ENCODE data around the gene ELK1. TPM values are rescaled to one million over a fixed set of nuclear protein-coding genes. Genes with fewer than 3 reads are reported as not detected.

Gene ELK1
- total RNA-seq, 5 donors from 2014 or later (not counting 1 experiment from before 2014, with no cell fraction given) = 28.5 to 40.0 (median 36.0) TPM

- Mint-ChIP-seq H3K36me3 (peaks cover 22% of the 10 kb centered on the region), H3K27me3 (peaks cover 0 to 15% of the 10 kb centered on the region in 2 donors), H3K4me1 (peaks cover 50 to 64% (median 59%) of the 10 kb centered on the region in 3 donors), H3K27ac (peak overlapping the region; percentile 79 to 82), H3K4me3 (peak overlapping the region; percentile 85 to 90 (median 85)), H3K9me3 (no peaks in the 10 kb centered on the region)
- H3K9me3 ChIP-seq = no peaks in the 10 kb centered on the region
- DNase-seq (no peak), ATAC-seq (replicated peaks in 1 of 4) (no peak)
- H3K27me3 ChIP-seq (replicated peaks in 1 of 2; ENCODE audit: control insufficient read depth in 2 of 2, extremely low read depth in 1 of 2, insufficient read depth in 2 of 2, low read length in 1 of 2) = no peaks in the 10 kb centered on the region
- no peak overlapping the region for H3K4me3 ChIP-seq (ENCODE audit: control insufficient read depth in 1 of 2, extremely low read depth in 1 of 2, low read length in 1 of 2)
- peaks cover 0 to 16% of the 10 kb centered on the region in 2 donors for H3K36me3 ChIP-seq (ENCODE audit: control insufficient read depth in 2 of 2, extremely low read depth in 1 of 2, insufficient read depth in 1 of 2, low read length in 1 of 2)
- POLR2A ChIA-PET = no interaction called here
- CTCF ChIA-PET = no interaction called here
- WGBS (ENCODE audit: insufficient coverage) = no CpG with 5 or more reads among the region's 2 CpGs
- peaks cover 4 to 30% of the 10 kb centered on the region in 2 experiments for H3K4me1 ChIP-seq (ENCODE audit: control insufficient read depth in 1 of 2, extremely low read depth in 1 of 2, insufficient read depth in 2 of 2, low read length in 2 of 2)
- H3K27ac ChIP-seq (ENCODE audit: low read length) = no peak overlapping the region
Observed at GRCh38 chrX:47648376-47648775, 2.0 kb downstream of the ELK1 start.

GRCh38 chrX:47646636-47647035 is 3.7 kb downstream of the ELK1 start:
- H3K4me1 ChIP-seq (ENCODE audit: control insufficient read depth in 1 of 2, extremely low read depth in 1 of 2, insufficient read depth in 2 of 2, low read length in 2 of 2) = peaks cover 4 to 29% of the 10 kb centered on the region in 2 experiments
- no peak overlapping the region for H3K4me3 Mint-ChIP-seq
- H3K4me3 ChIP-seq (ENCODE audit: control insufficient read depth in 1 of 2, extremely low read depth in 1 of 2, low read length in 1 of 2) = no peak overlapping the region
- H3K27ac ChIP-seq (ENCODE audit: low read length) = no peak overlapping the region
- H3K36me3 ChIP-seq (ENCODE audit: control insufficient read depth in 2 of 2, extremely low read depth in 1 of 2, insufficient read depth in 1 of 2, low read length in 1 of 2) = peaks cover 0 to 13% of the 10 kb centered on the region in 2 donors
- no peaks in the 10 kb centered on the region for H3K9me3 Mint-ChIP-seq
- no peaks in the 10 kb centered on the region for H3K9me3 ChIP-seq
- H3K27ac Mint-ChIP-seq = peak overlapping the region in 1 of 2 donors; percentile 80
- H3K36me3 Mint-ChIP-seq = peaks cover 9% of the 10 kb centered on the region
- H3K4me1 Mint-ChIP-seq = peaks cover 50 to 66% (median 59%) of the 10 kb centered on the region in 3 donors
- H3K27me3 ChIP-seq (replicated peaks in 1 of 2; ENCODE audit: control insufficient read depth in 2 of 2, extremely low read depth in 1 of 2, insufficient read depth in 2 of 2, low read length in 1 of 2) = no peaks in the 10 kb centered on the region
- POLR2A ChIA-PET = no interaction called here
- DNase-seq (no peak), ATAC-seq (replicated peaks in 1 of 4) (no peak)
- 100% methylated on average over 1 of the region's 6 CpGs for WGBS (ENCODE audit: insufficient coverage)
- H3K27me3 Mint-ChIP-seq = peaks cover 0 to 8% of the 10 kb centered on the region in 2 donors
- CTCF ChIA-PET = no interaction called here

DNA sequence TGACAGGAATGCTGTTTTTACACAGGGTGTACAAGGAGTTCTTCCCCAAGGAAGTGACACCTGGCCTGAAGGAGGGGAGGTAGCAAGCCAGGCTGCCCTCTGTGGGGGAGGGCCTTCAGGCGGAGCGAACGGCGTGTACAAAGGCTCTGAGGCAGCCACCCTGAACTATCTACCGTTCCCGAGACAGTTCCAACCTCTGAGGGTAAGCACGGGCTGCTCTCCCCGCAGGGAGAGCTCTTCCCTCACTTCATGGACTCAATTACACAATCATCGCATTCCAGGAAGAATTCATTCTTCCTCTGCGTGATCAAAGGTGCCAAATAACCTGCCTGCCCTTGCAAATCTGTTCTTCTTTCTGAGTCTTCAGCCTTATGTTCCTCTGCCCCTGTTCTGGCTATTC is 4.8 kb downstream of the ELK1 start:
- Histone ChIP-seq H3K4me3 (ENCODE audit: control insufficient read depth in 1 of 2, extremely low read depth in 1 of 2, low read length in 1 of 2) (no peak overlapping the region), H3K27ac (ENCODE audit: low read length) (no peak overlapping the region), H3K4me1 (ENCODE audit: control insufficient read depth in 1 of 2, extremely low read depth in 1 of 2, insufficient read depth in 2 of 2, low read length in 2 of 2) (peaks cover 4 to 22% of the 10 kb centered on the region in 2 experiments), H3K27me3 (replicated peaks in 1 of 2; ENCODE audit: control insufficient read depth in 2 of 2, extremely low read depth in 1 of 2, insufficient read depth in 2 of 2, low read length in 1 of 2) (no peaks in the 10 kb centered on the region), H3K36me3 (ENCODE audit: control insufficient read depth in 2 of 2, extremely low read depth in 1 of 2, insufficient read depth in 1 of 2, low read length in 1 of 2) (peaks cover 0 to 20% of the 10 kb centered on the region in 2 donors), H3K9me3 (no peaks in the 10 kb centered on the region)
- H3K27ac Mint-ChIP-seq = no peak overlapping the region
- DNase-seq (no peak), ATAC-seq (replicated peaks in 1 of 4) (no peak)
- no peak overlapping the region for H3K4me3 Mint-ChIP-seq
- H3K4me1 Mint-ChIP-seq = peaks cover 41 to 59% (median 48%) of the 10 kb centered on the region in 3 donors
- WGBS (ENCODE audit: insufficient coverage) = 89% methylated on average over 2 of the region's 10 CpGs
- peaks cover 16% of the 10 kb centered on the region for H3K36me3 Mint-ChIP-seq
- H3K27me3 Mint-ChIP-seq = peaks cover 0 to 8% of the 10 kb centered on the region in 2 donors
- CTCF ChIA-PET = no interaction called here
- POLR2A ChIA-PET = no interaction called here
- H3K9me3 Mint-ChIP-seq = no peaks in the 10 kb centered on the region

- H3K4me1 ChIP-seq (ENCODE audit: control insufficient read depth in 1 of 2, extremely low read depth in 1 of 2, insufficient read depth in 2 of 2, low read length in 2 of 2) = peaks cover 4 to 20% of the 10 kb centered on the region in 2 experiments
- ATAC-seq (replicated peaks in 1 of 4) (peak in 1 of 4 experiments; percentile 28), DNase-seq (peak in 1 of 35 experiments; percentile 28)
- Mint-ChIP-seq H3K9me3 (no peaks in the 10 kb centered on the region), H3K27ac (peak overlapping the region in 1 of 2 donors; percentile 74), H3K4me3 (no peak overlapping the region), H3K36me3 (peaks cover 25% of the 10 kb centered on the region), H3K4me1 (peaks cover 41 to 60% (median 47%) of the 10 kb centered on the region in 3 donors), H3K27me3 (peaks cover 0 to 8% of the 10 kb centered on the region in 2 donors)
- no peaks in the 10 kb centered on the region for H3K27me3 ChIP-seq (replicated peaks in 1 of 2; ENCODE audit: control insufficient read depth in 2 of 2, extremely low read depth in 1 of 2, insufficient read depth in 2 of 2, low read length in 1 of 2)
- 95% methylated on average over 4 of the region's 12 CpGs for WGBS (ENCODE audit: insufficient coverage)
- ChIA-PET CTCF (interaction anchor here in 1 of 2 donors (1.1 kb wide), 1 partner anchor 80 kb away, joined by 5 read pairs; no protein-coding TSS in a partner anchor), POLR2A (no interaction called here)
- peaks cover 0 to 27% of the 10 kb centered on the region in 2 donors for H3K36me3 ChIP-seq (ENCODE audit: control insufficient read depth in 2 of 2, extremely low read depth in 1 of 2, insufficient read depth in 1 of 2, low read length in 1 of 2)
- no peak overlapping the region for H3K27ac ChIP-seq (ENCODE audit: low read length)
- H3K4me3 ChIP-seq (ENCODE audit: control insufficient read depth in 1 of 2, extremely low read depth in 1 of 2, low read length in 1 of 2) = no peak overlapping the region
- H3K9me3 ChIP-seq = no peaks in the 10 kb centered on the region
Observed at GRCh38 chrX:47644557-47645091, 5.7 kb downstream of the ELK1 start.

GRCh38 chrX:47643926-47644325 is 6.4 kb downstream of the ELK1 start:
- H3K27ac ChIP-seq (ENCODE audit: low read length) = no peak overlapping the region
- Mint-ChIP-seq H3K4me1 (peaks cover 35 to 54% (median 40%) of the 10 kb centered on the region in 3 donors), H3K9me3 (no peaks in the 10 kb centered on the region), H3K27me3 (peaks cover 0 to 8% of the 10 kb centered on the region in 2 donors), H3K4me3 (no peak overlapping the region), H3K27ac (peak overlapping the region in 1 of 2 donors; percentile 74), H3K36me3 (peaks cover 28% of the 10 kb centered on the region)
- peaks cover 0 to 14% of the 10 kb centered on the region in 2 experiments for H3K4me1 ChIP-seq (ENCODE audit: control insufficient read depth in 1 of 2, extremely low read depth in 1 of 2, insufficient read depth in 2 of 2, low read length in 2 of 2)
- ATAC-seq (replicated peaks in 1 of 4) (peak in 1 of 4 experiments; percentile 43), DNase-seq (peak in 1 of 35 experiments; percentile 36)
- H3K27me3 ChIP-seq (replicated peaks in 1 of 2; ENCODE audit: control insufficient read depth in 2 of 2, extremely low read depth in 1 of 2, insufficient read depth in 2 of 2, low read length in 1 of 2) = no peaks in the 10 kb centered on the region
- POLR2A ChIA-PET = interaction anchor here in 1 of 2 donors (0.6 kb wide), 1 partner anchor 202 kb away, joined by 4 read pairs; no protein-coding TSS in a partner anchor
- no peaks in the 10 kb centered on the region for H3K9me3 ChIP-seq
- 60% methylated on average over 1 of the region's 2 CpGs for WGBS (ENCODE audit: insufficient coverage)
- H3K36me3 ChIP-seq (ENCODE audit: control insufficient read depth in 2 of 2, extremely low read depth in 1 of 2, insufficient read depth in 1 of 2, low read length in 1 of 2) = peaks cover 0 to 32% of the 10 kb centered on the region in 2 donors
- H3K4me3 ChIP-seq (ENCODE audit: control insufficient read depth in 1 of 2, extremely low read depth in 1 of 2, low read length in 1 of 2) = no peak overlapping the region
- CTCF ChIA-PET = interaction anchor here (0.6 to 1.1 kb wide), 3 partner anchors 79 to 160 kb away, joined by 3 to 5 read pairs (median 4); no protein-coding TSS in a partner anchor

DNA sequence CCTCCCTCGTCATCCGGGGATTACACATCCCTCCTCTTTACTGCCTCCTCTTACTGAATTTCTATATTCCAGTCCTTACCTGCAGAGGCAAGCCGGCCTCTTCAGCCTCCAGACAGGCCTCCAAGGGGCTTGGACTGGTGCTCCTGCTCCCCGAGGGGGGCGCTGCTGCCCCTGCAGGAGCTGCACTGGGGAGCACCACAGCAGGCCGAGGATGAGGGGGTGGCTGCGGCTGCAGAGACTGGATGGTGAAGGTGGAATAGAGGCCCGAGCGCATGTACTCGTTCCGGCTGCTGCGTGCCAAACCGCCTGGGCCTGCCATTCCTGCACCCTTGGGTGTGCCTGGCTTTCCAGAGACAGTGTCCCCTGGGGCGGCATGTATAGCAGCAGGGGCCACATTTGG is 11.5 kb downstream of the ELK1 start:
- Histone ChIP-seq H3K36me3 (ENCODE audit: control insufficient read depth in 2 of 2, extremely low read depth in 1 of 2, insufficient read depth in 1 of 2, low read length in 1 of 2) (peaks cover 0 to 52% of the 10 kb centered on the region in 2 donors), H3K27me3 (replicated peaks in 1 of 2; ENCODE audit: control insufficient read depth in 2 of 2, extremely low read depth in 1 of 2, insufficient read depth in 2 of 2, low read length in 1 of 2) (no peaks in the 10 kb centered on the region), H3K4me1 (ENCODE audit: control insufficient read depth in 1 of 2, extremely low read depth in 1 of 2, insufficient read depth in 2 of 2, low read length in 2 of 2) (peaks cover 0 to 20% of the 10 kb centered on the region in 2 experiments), H3K9me3 (no peaks in the 10 kb centered on the region), H3K4me3 (ENCODE audit: control insufficient read depth in 1 of 2, extremely low read depth in 1 of 2, low read length in 1 of 2) (no peak overlapping the region), H3K27ac (ENCODE audit: low read length) (no peak overlapping the region)
- Mint-ChIP-seq H3K27me3 (no peaks in the 10 kb centered on the region), H3K36me3 (peaks cover 29% of the 10 kb centered on the region), H3K9me3 (no peaks in the 10 kb centered on the region), H3K4me1 (peaks cover 9 to 27% (median 15%) of the 10 kb centered on the region in 3 donors), H3K4me3 (peak overlapping the region in 1 of 3 donors; percentile 62), H3K27ac (peak overlapping the region; percentile 36 to 71)
- POLR2A ChIA-PET = interaction anchor here in 1 of 2 donors (0.5 kb wide), 1 partner anchor 11 kb away, joined by 6 read pairs; no protein-coding TSS in a partner anchor
- DNase-seq = no peak
- WGBS (ENCODE audit: insufficient coverage) = 98% methylated on average over 9 of the region's 14 CpGs
- CTCF ChIA-PET = no interaction called here
- no peak for ATAC-seq (replicated peaks in 1 of 4)
